SKM-1 treated with dmso at 0.1 percent for 144 hours (cell line): ENCODE data around the gene HS3ST5.

Source experiments
- DNase-seq: peaks from one replicate; lab custom pipeline; 2025; ENCODE audit not compliant: unreplicated experiment; lab: John Stamatoyannopoulos, UW

The HS3ST5 gene

GRCh38 chr6:114342826-114343781 is at the start of gene HS3ST5:
Gene HS3ST5, minus strand, starts transcription at chr6:114343023. Its CDS starts 280,178 bp downstream, at chr6:114062845.
- no peak for DNase-seq

- no peak for DNase-seq
Observed at GRCh38 chr6:114390176-114390575, 47.4 kb upstream of the HS3ST5 start.

GRCh38 chr6:114389111-114389510 is 46.3 kb upstream of the HS3ST5 start:
- DNase-seq: no peak

GRCh38 chr6:114382406-114382805 is 39.6 kb upstream of the HS3ST5 start:
- no peak for DNase-seq

- DNase-seq: no peak
Observed at GRCh38 chr6:114377881-114378280, 35.1 kb upstream of the HS3ST5 start.

- no peak for DNase-seq
Observed at GRCh38 chr6:114376611-114377175, 33.9 kb upstream of the HS3ST5 start.

GRCh38 chr6:114375541-114376192 is 32.8 kb upstream of the HS3ST5 start:
- no peak for DNase-seq

GRCh38 chr6:114367315-114367961 is 24.6 kb upstream of the HS3ST5 start:
- DNase-seq: no peak

- DNase-seq: no peak
Observed at GRCh38 chr6:114366899-114367298, 24.1 kb upstream of the HS3ST5 start.

- DNase-seq: no peak
Observed at GRCh38 chr6:114364301-114364700, 21.5 kb upstream of the HS3ST5 start.

GRCh38 chr6:114362957-114363356 is 20.1 kb upstream of the HS3ST5 start:
- DNase-seq: no peak

- no peak for DNase-seq
Observed at GRCh38 chr6:114362396-114362795, 19.6 kb upstream of the HS3ST5 start.

- no peak for DNase-seq
Observed at GRCh38 chr6:114361036-114361435, 18.2 kb upstream of the HS3ST5 start.

- no peak for DNase-seq
Observed at GRCh38 chr6:114355300-114355699, 12.5 kb upstream of the HS3ST5 start.

- DNase-seq: no peak
Observed at GRCh38 chr6:114354482-114354881, 11.7 kb upstream of the HS3ST5 start.

GRCh38 chr6:114346451-114346850 is 3.6 kb upstream of the HS3ST5 start:
- DNase-seq: no peak

- DNase-seq: no peak
Observed at GRCh38 chr6:114344971-114345275, 2.1 kb upstream of the HS3ST5 start.

- no peak for DNase-seq
Observed at GRCh38 chr6:114344246-114344970, 1.6 kb upstream of the HS3ST5 start.

- no peak for DNase-seq
Observed at GRCh38 chr6:114343782-114344144, 940 bp upstream of the HS3ST5 start.

GRCh38 chr6:114342086-114342825 is 567 bp downstream of the HS3ST5 start:
- DNase-seq: no peak
